Thyroid gland (tissue), 4 donors: ENCODE measurements around the gene LGR6. TPM values are rescaled to one million over a fixed set of nuclear protein-coding genes. Genes with fewer than 3 reads are reported as not detected.

ENCODE experiments used
- DNase-seq, 2 donors: peaks; one replicate each; pipeline ENCODE4 v3.0.0-alpha.2; 2019
- H3K27ac ChIP-seq, 3 donors: fragments of 200-600 bp; sonication (generic); 1 replicate in 2 of 3; 2 replicates in 1 of 3; pipeline ENCODE4 v1.5.1; 2016 to 2019; ENCODE audit warnings: mild to moderate bottlenecking in 1 of 3, moderate library complexity in 1 of 3
- H3K27me3 ChIP-seq: fragments of 200-600 bp; sonication (generic); one replicate; pipeline ENCODE4 v1.5.1; 2019
- H3K36me3 ChIP-seq, 2 donors: fragments of 200-600 bp; sonication (generic); one replicate each; pipeline ENCODE4 v1.5.1; 2016 to 2019
- H3K4me1 ChIP-seq, 2 donors: fragments of 200-600 bp; sonication (generic); one replicate each; pipeline ENCODE4 v1.5.1; 2017 to 2019
- H3K4me3 ChIP-seq, 3 donors: fragments of 200-600 bp; sonication (generic); replicated peaks in 1 of 3; 1 replicate in 2 of 3; 2 replicates in 1 of 3; pipeline ENCODE4 v1.5.1; 2016; ENCODE audit warnings: mild to moderate bottlenecking in 1 of 3
- H3K9me3 ChIP-seq: fragments of 200-600 bp; sonication (generic); one replicate; pipeline ENCODE4 v1.5.1; 2017
- CTCF ChIP-seq, 6 experiments: fragments of 200-600 bp in 3 of 6; fragments of 450-650 bp in 3 of 6; sonication (generic) in 3 of 6; IDR thresholded peaks; one replicate each; pipeline ENCODE4 v1.5.1; 2016 to 2019; ENCODE audit warnings: antibody characterized with exemption in 6 of 6, mild to moderate bottlenecking in 2 of 6, inconsistent platforms in 1 of 6, moderate library complexity in 1 of 6
- POLR2A ChIP-seq, 2 donors: fragments of 450-650 bp; IDR thresholded peaks; one replicate each; pipeline ENCODE4 v1.6.1; 2017; ENCODE audit warnings: antibody characterized with exemption in 2 of 2, mild to moderate bottlenecking in 2 of 2, moderate library complexity in 1 of 2
- WGBS, 2 donors: methylation state at CpG; one replicate each; pipeline ENCODE4 v1.1.5; 2017; 5-methylcytosine and 5-hydroxymethylcytosine counted together
- intact Hi-C: fragments of 100-400 bp; cut with DNase I; formaldehyde crosslinking; loops from one replicate; pipeline ENCODE4 v1.15.1; 2023
- total RNA-seq, 4 donors: library from RNA; depleted of rRNA; stranded (reverse); fragments of >200 nt; gene quantifications; one replicate each; pipeline ENCODE4 v1.2.3, GENCODE V29; 2016

LGR6 gene
- total RNA-seq, 4 donors from 2014 or later: 2.8 to 7.0 (median 4.5) TPM

GRCh38 chr1:202171292-202172014, 22.1 kb upstream of the LGR6 start:
- no peaks in the 10 kb centered on the region for H3K36me3 ChIP-seq
- no peak for TF ChIP-seq CTCF (IDR thresholded peaks at IDR 0.05)
- no peak for TF ChIP-seq POLR2A (IDR thresholded peaks at IDR 0.05)
- intact Hi-C loops: no loop called here
- peaks cover 3 to 5% of the 10 kb centered on the region in 2 donors for H3K4me1 ChIP-seq
- 96 to 98% methylated on average over 4 to 7 of the region's 11 CpGs for WGBS, 2 donors
- no peak overlapping the region for H3K27ac ChIP-seq
- H3K9me3 ChIP-seq: no peaks in the 10 kb centered on the region
- no peak overlapping the region for H3K4me3 ChIP-seq
- no peaks in the 10 kb centered on the region for H3K27me3 ChIP-seq
- no peak for DNase-seq

GRCh38 chr1:202172015-202172355, 21.6 kb upstream of the LGR6 start:
- no peak for DNase-seq
- no peak overlapping the region for H3K27ac ChIP-seq
- no peak overlapping the region for H3K4me3 ChIP-seq
- 96 to 100% methylated on average over 3 to 4 of the region's 5 CpGs for WGBS, 2 donors
- H3K27me3 ChIP-seq: no peaks in the 10 kb centered on the region
- intact Hi-C loops: no loop called here
- peaks cover 3 to 5% of the 10 kb centered on the region in 2 donors for H3K4me1 ChIP-seq
- H3K36me3 ChIP-seq: no peaks in the 10 kb centered on the region
- no peaks in the 10 kb centered on the region for H3K9me3 ChIP-seq
- TF ChIP-seq CTCF (IDR thresholded peaks at IDR 0.05) (no peak), POLR2A (IDR thresholded peaks at IDR 0.05) (no peak)

- Histone ChIP-seq H3K36me3 (no peaks in the 10 kb centered on the region), H3K27me3 (no peaks in the 10 kb centered on the region), H3K27ac (no peak overlapping the region), H3K4me3 (no peak overlapping the region), H3K9me3 (no peaks in the 10 kb centered on the region), H3K4me1 (no peaks in the 10 kb centered on the region)
- WGBS, 2 donors: 81 to 88% methylated on average over 7 of the region's 7 CpGs
- TF ChIP-seq POLR2A (IDR thresholded peaks at IDR 0.05): no peak
- TF ChIP-seq CTCF (IDR thresholded peaks at IDR 0.05): no peak
- intact Hi-C loops: no loop called here
- no peak for DNase-seq
Observed at GRCh38 chr1:202173993-202174392, 19.6 kb upstream of the LGR6 start.

GRCh38 chr1:202176949-202177927, 16.4 kb upstream of the LGR6 start:
- H3K4me3 ChIP-seq: no peak overlapping the region
- intact Hi-C loops: no loop called here
- no peak for DNase-seq
- no peaks in the 10 kb centered on the region for H3K27me3 ChIP-seq
- no peaks in the 10 kb centered on the region for H3K4me1 ChIP-seq
- H3K27ac ChIP-seq: no peak overlapping the region
- H3K36me3 ChIP-seq: no peaks in the 10 kb centered on the region
- TF ChIP-seq POLR2A (IDR thresholded peaks at IDR 0.05) (no peak), CTCF (IDR thresholded peaks at IDR 0.05) (no peak)
- WGBS, 2 donors: 86 to 92% methylated on average over 17 to 22 of the region's 29 CpGs
- no peaks in the 10 kb centered on the region for H3K9me3 ChIP-seq
